HepG2 (cell line): Measurements from ENCODE around the gene PIGL. TPM values are rescaled to one million over a fixed set of nuclear protein-coding genes. Genes with fewer than 3 reads are reported as not detected.

Source experiments
- ARNT ChIP-seq: fragments of 450-650 bp; IDR thresholded peaks from 2 replicates; pipeline ENCODE4 v1.6.1; 2017
- CAMTA2 ChIP-seq: sonication (generic); formaldehyde crosslinking; IDR thresholded peaks from 2 replicates; pipeline ENCODE4 v1.4.0; 2020; ENCODE audit warnings: mild to moderate bottlenecking, missing genetic modification reagents, borderline replicate concordance
- GATAD1 ChIP-seq: IDR thresholded peaks from 2 replicates; pipeline ENCODE4 v1.6.1; 2016; ENCODE audit warnings: missing genetic modification reagents, missing compliant biosample characterization
- NR2F2 ChIP-seq: IDR thresholded peaks from 2 replicates; pipeline ENCODE4 v1.6.1; 2012; ENCODE audit warnings: low read depth, inconsistent platforms, borderline replicate concordance
- POGZ ChIP-seq: sonication (generic); formaldehyde crosslinking; IDR thresholded peaks from 2 replicates; pipeline ENCODE4 v1.4.0; 2020; ENCODE audit warnings: mild to moderate bottlenecking, missing genetic modification reagents
- RBFOX2 ChIP-seq: fragments of 200-400 bp; formaldehyde crosslinking; IDR thresholded peaks from 2 replicates; pipeline ENCODE4 v1.6.1; 2017; ENCODE audit warnings: low read depth, mild to moderate bottlenecking, low read length
- REXO4 ChIP-seq: sonication (generic); formaldehyde crosslinking; IDR thresholded peaks from 2 replicates; pipeline ENCODE4 v1.8.0; 2022; ENCODE audit warnings: missing genetic modification reagents, mild to moderate bottlenecking, borderline replicate concordance
- SOX6 ChIP-seq, 2 experiments: fragments of 450-650 bp in 1 of 2; sonication (generic) in 1 of 2; formaldehyde crosslinking in 1 of 2; IDR thresholded peaks; 2 replicates each; pipeline versions ENCODE4 v1.4.0 to v1.6.1; 2017 to 2020; ENCODE audit warnings: antibody characterized with exemption in 1 of 2, mild to moderate bottlenecking in 1 of 2, missing genetic modification reagents in 1 of 2
- TBL1XR1 ChIP-seq: fragments of 150-350 bp; IDR thresholded peaks from 2 replicates; pipeline ENCODE4 v1.6.1; 2014; ENCODE audit warnings: borderline replicate concordance, low read length; ENCODE audit not compliant: partially characterized antibody
- TSC22D2 ChIP-seq: sonication (generic); formaldehyde crosslinking; IDR thresholded peaks from 2 replicates; pipeline ENCODE4 v1.5.1; 2020; ENCODE audit warnings: missing genetic modification reagents, mild to moderate bottlenecking, borderline replicate concordance
- YY1 ChIP-seq: IDR thresholded peaks from 2 replicates; pipeline ENCODE4 v1.6.1; 2011; ENCODE audit warnings: low read length, low read depth, moderate library complexity, mild to moderate bottlenecking; ENCODE audit not compliant: insufficient read depth, insufficient replicate concordance
- ZFP41 ChIP-seq: sonication (generic); formaldehyde crosslinking; IDR thresholded peaks from 2 replicates; pipeline ENCODE4 v1.4.0; 2020; ENCODE audit warnings: mild to moderate bottlenecking, missing genetic modification reagents, borderline replicate concordance
- ZNF235 ChIP-seq: sonication (generic); formaldehyde crosslinking; IDR thresholded peaks from 2 replicates; pipeline ENCODE4 v1.8.1; 2023; ENCODE audit warnings: mild to moderate bottlenecking, missing genetic modification reagents, borderline replicate concordance
- ZNF652 ChIP-seq: IDR thresholded peaks from 2 replicates; pipeline ENCODE4 v1.6.1; 2016; ENCODE audit warnings: low read depth, borderline replicate concordance
- ZNF709 ChIP-seq: sonication (generic); formaldehyde crosslinking; IDR thresholded peaks from 2 replicates; pipeline ENCODE4 v1.5.0; 2020; ENCODE audit warnings: mild to moderate bottlenecking, missing genetic modification reagents
- ZNF775 ChIP-seq: sonication (generic); formaldehyde crosslinking; IDR thresholded peaks from 2 replicates; pipeline ENCODE4 v1.4.0; 2020; ENCODE audit warnings: missing genetic modification reagents, mild to moderate bottlenecking, moderate library complexity, borderline replicate concordance
- ZNF891 ChIP-seq: sonication (generic); formaldehyde crosslinking; IDR thresholded peaks from 2 replicates; pipeline ENCODE4 v1.5.0; 2020; ENCODE audit warnings: mild to moderate bottlenecking, missing genetic modification reagents
- polyA plus RNA-seq, 8 experiments: library from polyadenylated mRNA; depleted of rRNA in 3 of 8; stranded (reverse) in 7 of 8; unstranded in 1 of 8; fragments of >200 nt; fragmentation: Illumina TruSeq in 4 of 8; extraction: Trizol in 4 of 8; gene quantifications; 2 replicates each; pipeline versions ENCODE4 v1.2.1 to v1.2.3, GENCODE V29; 2011 to 2016; ENCODE audit warnings: low read depth in 4 of 8, missing spikeins in 1 of 8, mixed read lengths in 1 of 8; ENCODE audit not compliant: insufficient read depth in 1 of 8
- total RNA-seq, 5 experiments: library from RNA; depleted of rRNA; stranded (reverse); fragments of >200 nt; fragmentation: Illumina TruSeq; extraction: Trizol; gene quantifications; 2 replicates each; pipeline ENCODE4 v1.2.3, GENCODE V29; 2016; ENCODE audit warnings: low read depth in 1 of 5
- TF ChIP-seq, protein P1 (sequence below): sonication (generic); formaldehyde crosslinking; IDR thresholded peaks from 2 replicates; pipeline ENCODE4 v1.4.0; 2020; ENCODE audit warnings: missing genetic modification reagents, mild to moderate bottlenecking, borderline replicate concordance
- TF ChIP-seq, protein P2 (sequence below): sonication (generic); formaldehyde crosslinking; IDR thresholded peaks from 2 replicates; pipeline ENCODE4 v1.8.1; 2022; ENCODE audit warnings: low read depth, mild to moderate bottlenecking, missing genetic modification reagents
- TF ChIP-seq, protein P3 (sequence below), 2 experiments: IDR thresholded peaks; 2 replicates each; pipeline ENCODE4 v1.6.1; 2011 to 2012; ENCODE audit warnings: low read length in 2 of 2, borderline replicate concordance in 1 of 2, low read depth in 1 of 2, mild to moderate bottlenecking in 1 of 2, moderate library complexity in 1 of 2

Gene PIGL
- total and polyA plus RNA-seq, 2 of the 13 experiments (the other 11 are each of a cell fraction or from before 2014, with no cell fraction given): 28.5 to 63.8 TPM

DNA sequence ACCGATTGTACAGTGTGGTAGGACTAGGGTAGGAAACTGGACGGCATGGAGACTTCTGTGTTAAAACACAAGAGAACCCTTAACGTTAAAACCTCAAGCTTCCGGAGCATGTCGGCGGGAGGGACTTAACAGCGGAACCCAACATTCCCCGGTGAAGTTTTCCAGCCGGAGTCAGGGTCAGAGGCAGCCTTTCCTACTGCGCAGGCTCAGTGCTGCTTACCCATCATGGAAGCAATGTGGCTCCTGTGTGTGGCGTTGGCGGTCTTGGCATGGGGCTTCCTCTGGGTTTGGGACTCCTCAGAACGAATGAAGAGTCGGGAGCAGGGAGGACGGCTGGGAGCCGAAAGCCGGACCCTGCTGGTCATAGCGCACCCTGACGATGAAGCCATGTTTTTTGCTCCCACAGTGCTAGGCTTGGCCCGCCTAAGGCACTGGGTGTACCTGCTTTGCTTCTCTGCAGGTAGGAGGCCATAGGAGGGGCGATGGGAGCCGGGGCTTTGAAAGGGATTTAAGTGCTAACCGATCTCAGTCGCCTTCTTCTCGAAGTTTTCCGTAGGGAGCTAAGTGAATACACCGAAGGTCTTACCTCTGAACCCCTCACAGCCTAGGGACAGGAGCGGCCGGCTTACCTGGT is at the start of gene PIGL (continued):
- TF ChIP-seq TBL1XR1: peak; percentile 64
- TF ChIP-seq POGZ (CRISPR knock-in tag): peak; percentile 92
- TF ChIP-seq YY1: peak; percentile 92
- peak; percentile 29; the same call in 1 of the 2 replicates for TF ChIP-seq CAMTA2 (CRISPR knock-in tag)
- no peak for TF ChIP-seq REXO4
- no peak for TF ChIP-seq ARNT
- TF ChIP-seq, protein P1, sequence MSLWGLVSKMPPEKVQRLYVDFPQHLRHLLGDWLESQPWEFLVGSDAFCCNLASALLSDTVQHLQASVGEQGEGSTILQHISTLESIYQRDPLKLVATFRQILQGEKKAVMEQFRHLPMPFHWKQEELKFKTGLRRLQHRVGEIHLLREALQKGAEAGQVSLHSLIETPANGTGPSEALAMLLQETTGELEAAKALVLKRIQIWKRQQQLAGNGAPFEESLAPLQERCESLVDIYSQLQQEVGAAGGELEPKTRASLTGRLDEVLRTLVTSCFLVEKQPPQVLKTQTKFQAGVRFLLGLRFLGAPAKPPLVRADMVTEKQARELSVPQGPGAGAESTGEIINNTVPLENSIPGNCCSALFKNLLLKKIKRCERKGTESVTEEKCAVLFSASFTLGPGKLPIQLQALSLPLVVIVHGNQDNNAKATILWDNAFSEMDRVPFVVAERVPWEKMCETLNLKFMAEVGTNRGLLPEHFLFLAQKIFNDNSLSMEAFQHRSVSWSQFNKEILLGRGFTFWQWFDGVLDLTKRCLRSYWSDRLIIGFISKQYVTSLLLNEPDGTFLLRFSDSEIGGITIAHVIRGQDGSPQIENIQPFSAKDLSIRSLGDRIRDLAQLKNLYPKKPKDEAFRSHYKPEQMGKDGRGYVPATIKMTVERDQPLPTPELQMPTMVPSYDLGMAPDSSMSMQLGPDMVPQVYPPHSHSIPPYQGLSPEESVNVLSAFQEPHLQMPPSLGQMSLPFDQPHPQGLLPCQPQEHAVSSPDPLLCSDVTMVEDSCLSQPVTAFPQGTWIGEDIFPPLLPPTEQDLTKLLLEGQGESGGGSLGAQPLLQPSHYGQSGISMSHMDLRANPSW (CRISPR knock-in tag): no peak
- no peak for TF ChIP-seq SOX6 (IDR thresholded peaks at IDR 0.05)
- peak; percentile 77 for TF ChIP-seq SOX6 (CRISPR knock-in tag; IDR thresholded peaks at IDR 0.05)
- TF ChIP-seq NR2F2: no peak; the same call in 1 of the 2 replicates
- TF ChIP-seq GATAD1 (CRISPR knock-in tag): peak; percentile 99
- peak; percentile 52; the same call in 1 of the 2 replicates for TF ChIP-seq ZNF235 (CRISPR knock-in tag)
- peak; percentile 61; the same call in 1 of the 2 replicates for TF ChIP-seq ZFP41
- TF ChIP-seq ZNF709: no peak
- TF ChIP-seq ZNF891: 0 out of 2 replicates have a peak, but pooled peaks have one; percentile 78
- TF ChIP-seq, protein P2, sequence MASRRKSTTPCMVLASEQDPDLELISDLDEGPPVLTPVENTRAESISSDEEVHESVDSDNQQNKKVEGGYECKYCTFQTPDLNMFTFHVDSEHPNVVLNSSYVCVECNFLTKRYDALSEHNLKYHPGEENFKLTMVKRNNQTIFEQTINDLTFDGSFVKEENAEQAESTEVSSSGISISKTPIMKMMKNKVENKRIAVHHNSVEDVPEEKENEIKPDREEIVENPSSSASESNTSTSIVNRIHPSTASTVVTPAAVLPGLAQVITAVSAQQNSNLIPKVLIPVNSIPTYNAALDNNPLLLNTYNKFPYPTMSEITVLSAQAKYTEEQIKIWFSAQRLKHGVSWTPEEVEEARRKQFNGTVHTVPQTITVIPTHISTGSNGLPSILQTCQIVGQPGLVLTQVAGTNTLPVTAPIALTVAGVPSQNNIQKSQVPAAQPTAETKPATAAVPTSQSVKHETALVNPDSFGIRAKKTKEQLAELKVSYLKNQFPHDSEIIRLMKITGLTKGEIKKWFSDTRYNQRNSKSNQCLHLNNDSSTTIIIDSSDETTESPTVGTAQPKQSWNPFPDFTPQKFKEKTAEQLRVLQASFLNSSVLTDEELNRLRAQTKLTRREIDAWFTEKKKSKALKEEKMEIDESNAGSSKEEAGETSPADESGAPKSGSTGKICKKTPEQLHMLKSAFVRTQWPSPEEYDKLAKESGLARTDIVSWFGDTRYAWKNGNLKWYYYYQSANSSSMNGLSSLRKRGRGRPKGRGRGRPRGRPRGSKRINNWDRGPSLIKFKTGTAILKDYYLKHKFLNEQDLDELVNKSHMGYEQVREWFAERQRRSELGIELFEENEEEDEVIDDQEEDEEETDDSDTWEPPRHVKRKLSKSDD (CRISPR knock-in tag): peak; percentile 82; the same call in 1 of the 2 replicates
- peak; percentile 85; the same call in 1 of the 2 replicates for TF ChIP-seq TSC22D2
- TF ChIP-seq ZNF775: no peak; the same call in 1 of the 2 replicates
- TF ChIP-seq ZNF652 (CRISPR knock-in tag): peak; percentile 61; the same call in 1 of the 2 replicates
- TF ChIP-seq, protein P3, sequence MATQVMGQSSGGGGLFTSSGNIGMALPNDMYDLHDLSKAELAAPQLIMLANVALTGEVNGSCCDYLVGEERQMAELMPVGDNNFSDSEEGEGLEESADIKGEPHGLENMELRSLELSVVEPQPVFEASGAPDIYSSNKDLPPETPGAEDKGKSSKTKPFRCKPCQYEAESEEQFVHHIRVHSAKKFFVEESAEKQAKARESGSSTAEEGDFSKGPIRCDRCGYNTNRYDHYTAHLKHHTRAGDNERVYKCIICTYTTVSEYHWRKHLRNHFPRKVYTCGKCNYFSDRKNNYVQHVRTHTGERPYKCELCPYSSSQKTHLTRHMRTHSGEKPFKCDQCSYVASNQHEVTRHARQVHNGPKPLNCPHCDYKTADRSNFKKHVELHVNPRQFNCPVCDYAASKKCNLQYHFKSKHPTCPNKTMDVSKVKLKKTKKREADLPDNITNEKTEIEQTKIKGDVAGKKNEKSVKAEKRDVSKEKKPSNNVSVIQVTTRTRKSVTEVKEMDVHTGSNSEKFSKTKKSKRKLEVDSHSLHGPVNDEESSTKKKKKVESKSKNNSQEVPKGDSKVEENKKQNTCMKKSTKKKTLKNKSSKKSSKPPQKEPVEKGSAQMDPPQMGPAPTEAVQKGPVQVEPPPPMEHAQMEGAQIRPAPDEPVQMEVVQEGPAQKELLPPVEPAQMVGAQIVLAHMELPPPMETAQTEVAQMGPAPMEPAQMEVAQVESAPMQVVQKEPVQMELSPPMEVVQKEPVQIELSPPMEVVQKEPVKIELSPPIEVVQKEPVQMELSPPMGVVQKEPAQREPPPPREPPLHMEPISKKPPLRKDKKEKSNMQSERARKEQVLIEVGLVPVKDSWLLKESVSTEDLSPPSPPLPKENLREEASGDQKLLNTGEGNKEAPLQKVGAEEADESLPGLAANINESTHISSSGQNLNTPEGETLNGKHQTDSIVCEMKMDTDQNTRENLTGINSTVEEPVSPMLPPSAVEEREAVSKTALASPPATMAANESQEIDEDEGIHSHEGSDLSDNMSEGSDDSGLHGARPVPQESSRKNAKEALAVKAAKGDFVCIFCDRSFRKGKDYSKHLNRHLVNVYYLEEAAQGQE (IDR thresholded peaks at IDR 0.05; ENCODE audit: borderline replicate concordance in 1 of 2, low read depth in 1 of 2, low read length in 2 of 2): peak in 1 of 2 experiments; percentile 76; a peak in 1 of 4 replicates
- peak; percentile 68 for TF ChIP-seq RBFOX2
